AG10803 (cell line): ENCODE results near the gene ZNF48.
A peak's percentile ranks its signal among the peaks of the same experiment; 100 is the strongest.
"Not testable (repeated sequence)": the region's sequence is repeated elsewhere in the genome, so short reads cannot be mapped to it uniquely, and the experiment has no call there.

Experiments used
- DNase-seq: peaks from one replicate; pipeline ENCODE4 v3.0.0; 2010; ENCODE audit warnings: low read depth
- H3K4me3 ChIP-seq: 2 replicates; pipeline ENCODE4 v1.5.1; 2011; ENCODE audit warnings: mild to moderate bottlenecking, low read length, control low read depth
- TF ChIP-seq, protein P1 (sequence below): conservative IDR thresholded peaks from 2 replicates; pipeline ENCODE4 v1.5.1; 2011; ENCODE audit warnings: mild to moderate bottlenecking, low read length, control low read depth, inconsistent platforms

ZNF48 gene

DNA sequence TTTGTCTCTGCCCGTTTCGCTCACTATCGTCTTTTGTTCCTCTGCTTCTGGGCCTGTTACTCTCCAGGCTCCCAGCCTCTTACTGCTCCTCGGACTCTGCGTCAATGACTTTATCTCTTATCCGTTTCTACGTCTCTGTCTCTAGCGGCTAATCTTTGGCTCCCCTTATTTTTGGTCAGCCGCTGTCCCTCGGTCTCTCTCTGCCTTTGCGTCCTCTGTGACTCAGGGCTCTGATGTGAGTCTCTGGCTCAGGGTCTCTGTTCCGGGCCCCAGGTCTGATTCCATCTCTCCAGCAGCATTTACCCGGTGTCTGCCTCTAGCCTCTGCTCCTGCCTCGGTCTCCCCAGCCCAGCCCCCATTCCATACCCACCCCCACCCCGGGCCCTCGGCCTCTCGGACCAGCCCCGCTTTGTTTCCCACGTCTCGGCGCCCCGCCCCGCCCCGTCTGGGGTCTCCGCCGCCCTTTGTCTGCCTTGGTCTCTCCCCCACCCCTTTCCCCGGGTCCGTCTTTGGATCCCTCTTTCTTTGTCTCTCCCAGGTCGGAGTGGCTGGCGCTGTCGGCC lies 547 bp upstream of the ZNF48 start:
- no peak for DNase-seq
- H3K4me3 ChIP-seq, result peak overlapping the region; percentile 82
- TF ChIP-seq, protein P1, sequence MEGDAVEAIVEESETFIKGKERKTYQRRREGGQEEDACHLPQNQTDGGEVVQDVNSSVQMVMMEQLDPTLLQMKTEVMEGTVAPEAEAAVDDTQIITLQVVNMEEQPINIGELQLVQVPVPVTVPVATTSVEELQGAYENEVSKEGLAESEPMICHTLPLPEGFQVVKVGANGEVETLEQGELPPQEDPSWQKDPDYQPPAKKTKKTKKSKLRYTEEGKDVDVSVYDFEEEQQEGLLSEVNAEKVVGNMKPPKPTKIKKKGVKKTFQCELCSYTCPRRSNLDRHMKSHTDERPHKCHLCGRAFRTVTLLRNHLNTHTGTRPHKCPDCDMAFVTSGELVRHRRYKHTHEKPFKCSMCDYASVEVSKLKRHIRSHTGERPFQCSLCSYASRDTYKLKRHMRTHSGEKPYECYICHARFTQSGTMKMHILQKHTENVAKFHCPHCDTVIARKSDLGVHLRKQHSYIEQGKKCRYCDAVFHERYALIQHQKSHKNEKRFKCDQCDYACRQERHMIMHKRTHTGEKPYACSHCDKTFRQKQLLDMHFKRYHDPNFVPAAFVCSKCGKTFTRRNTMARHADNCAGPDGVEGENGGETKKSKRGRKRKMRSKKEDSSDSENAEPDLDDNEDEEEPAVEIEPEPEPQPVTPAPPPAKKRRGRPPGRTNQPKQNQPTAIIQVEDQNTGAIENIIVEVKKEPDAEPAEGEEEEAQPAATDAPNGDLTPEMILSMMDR, result no peak

DNA sequence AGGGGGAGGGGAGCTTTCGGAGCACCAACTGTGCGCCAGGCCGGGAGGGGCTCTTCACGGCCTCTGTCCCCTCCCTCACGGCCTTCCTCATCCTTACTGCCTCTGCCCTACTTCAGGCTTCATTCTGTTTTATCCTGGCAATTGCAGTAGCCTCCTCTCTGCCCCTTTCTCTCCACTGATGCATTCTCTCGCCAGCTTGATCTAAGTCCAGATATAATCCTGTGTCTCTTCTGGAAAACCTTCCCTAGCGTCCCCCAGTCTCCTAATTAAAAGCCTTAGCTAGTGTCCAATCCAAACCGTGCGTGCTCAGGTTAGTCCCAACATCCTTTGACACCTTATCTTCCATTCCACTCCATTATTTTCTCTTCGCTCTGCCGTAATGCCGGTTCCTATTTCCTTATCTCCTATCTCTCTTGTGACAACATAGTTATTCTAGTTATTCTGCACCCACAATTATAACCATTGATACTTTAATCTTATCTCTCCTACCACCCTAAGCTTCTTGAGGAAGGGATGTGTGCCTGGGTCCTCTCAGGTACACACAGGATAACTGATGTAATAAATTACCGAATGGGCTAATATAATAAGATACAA lies 869 bp downstream of the ZNF48 start:
- TF ChIP-seq, protein P1, result no peak
- no peak for DNase-seq
- peak overlapping the region; percentile 82 for H3K4me3 ChIP-seq

DNA sequence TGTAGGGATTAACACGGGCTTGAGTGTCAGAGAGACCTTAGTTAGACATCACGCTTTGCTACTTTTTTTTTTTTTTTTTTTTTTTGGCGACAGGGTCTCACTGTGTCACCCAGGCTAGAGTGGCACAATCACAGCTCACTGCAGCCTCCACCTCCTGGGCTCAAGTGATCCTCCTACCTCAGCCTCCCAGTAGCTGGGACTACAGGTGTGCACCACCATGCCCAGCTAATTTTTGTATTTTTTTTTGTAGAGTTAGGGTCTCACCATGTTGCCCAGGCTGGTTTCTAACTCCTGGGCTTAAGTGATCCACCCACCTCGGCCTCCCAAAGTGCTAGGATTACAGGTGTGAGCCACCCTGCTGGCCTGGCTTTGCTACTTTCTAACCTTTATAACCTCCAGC lies 1.4 kb downstream of the ZNF48 start:
- not testable (repeated sequence) for H3K4me3 ChIP-seq, DNase-seq

DNA sequence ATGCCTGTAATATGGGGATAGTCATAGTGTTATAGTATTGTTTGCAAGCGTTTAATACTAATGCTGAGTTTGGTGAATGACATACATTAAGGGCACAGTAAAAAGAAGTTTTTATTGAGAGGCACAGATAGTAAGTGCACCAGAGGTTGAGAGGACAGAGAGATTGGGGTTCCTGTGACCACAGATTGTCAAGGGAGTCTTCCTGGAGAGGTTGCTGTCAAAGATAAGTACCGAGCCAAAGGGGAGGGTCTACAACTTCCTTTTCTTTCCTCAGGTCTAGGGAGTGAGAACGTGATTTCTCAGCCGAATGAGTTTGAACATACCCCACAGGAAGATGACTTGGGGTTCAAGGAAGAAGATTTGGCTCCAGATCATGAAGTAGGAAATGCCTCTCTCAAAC lies 1.8 kb downstream of the ZNF48 start:
- TF ChIP-seq, protein P1, result no peak
- no peak for DNase-seq
- H3K4me3 ChIP-seq, result no peak overlapping the region

DNA sequence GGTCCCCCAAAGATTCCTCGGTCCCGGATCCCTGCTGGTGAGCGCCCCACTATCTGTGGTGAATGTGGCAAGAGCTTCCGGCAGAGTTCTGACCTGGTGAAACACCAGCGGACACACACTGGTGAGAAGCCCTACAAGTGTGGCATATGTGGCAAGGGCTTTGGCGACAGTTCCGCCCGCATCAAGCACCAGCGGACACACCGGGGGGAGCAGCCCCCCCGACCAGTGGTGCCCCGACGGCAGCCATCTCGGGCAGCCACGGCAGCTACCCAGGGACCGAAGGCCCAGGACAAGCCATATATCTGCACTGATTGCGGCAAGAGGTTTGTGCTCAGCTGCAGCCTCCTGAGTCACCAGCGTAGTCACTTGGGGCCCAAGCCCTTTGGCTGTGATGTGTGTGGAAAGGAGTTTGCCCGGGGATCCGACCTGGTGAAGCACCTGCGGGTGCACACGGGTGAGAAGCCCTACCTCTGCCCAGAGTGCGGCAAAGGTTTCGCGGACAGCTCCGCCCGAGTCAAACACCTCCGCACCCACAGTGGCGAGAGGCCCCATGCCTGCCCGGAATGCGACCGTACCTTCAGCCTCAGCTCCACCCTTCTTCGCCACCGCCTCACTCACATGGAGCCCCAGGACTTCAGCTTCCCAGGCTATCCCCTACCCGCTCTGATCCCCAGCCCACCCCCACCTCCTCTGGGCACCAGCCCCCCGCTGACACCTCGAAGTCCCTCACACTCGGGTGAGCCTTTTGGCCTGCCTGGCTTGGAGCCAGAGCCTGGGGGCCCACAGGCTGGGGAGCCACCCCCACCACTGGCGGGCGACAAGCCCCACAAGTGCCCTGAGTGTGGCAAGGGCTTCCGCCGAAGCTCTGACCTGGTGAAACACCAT lies 2.8 kb downstream of the ZNF48 start:
- no peak overlapping the region for H3K4me3 ChIP-seq
- no peak for DNase-seq
- TF ChIP-seq, protein P1, result no peak

DNA sequence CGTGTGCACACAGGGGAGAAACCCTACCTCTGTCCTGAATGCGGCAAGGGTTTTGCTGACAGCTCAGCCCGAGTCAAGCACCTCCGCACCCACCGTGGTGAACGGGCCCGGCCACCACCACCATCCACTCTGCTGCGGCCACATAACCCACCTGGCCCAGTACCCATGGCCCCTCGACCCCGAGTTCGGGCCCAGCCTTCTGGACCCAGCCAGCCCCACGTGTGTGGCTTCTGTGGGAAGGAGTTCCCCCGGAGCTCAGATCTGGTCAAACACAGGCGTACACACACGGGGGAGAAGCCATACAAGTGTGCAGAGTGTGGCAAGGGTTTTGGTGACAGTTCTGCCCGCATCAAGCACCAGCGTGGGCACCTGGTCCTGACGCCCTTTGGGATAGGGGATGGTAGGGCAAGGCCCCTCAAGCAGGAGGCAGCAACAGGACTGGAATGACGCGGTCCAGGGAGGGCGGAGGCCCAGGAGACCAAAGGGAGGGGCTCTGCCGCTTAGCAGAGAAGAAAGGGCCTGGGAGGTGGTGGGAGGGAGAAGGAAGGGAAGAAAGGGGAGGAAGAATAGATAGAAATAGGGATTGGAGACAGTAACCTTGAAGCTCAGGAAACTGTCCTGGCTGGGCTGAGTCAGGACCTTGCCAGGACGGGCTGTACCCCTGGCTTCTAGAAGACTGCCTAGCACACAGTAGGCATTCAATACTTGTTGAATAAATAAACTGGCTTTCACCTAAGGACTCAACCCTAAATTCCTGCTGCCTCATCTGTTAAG lies 3.6 kb downstream of the ZNF48 start:
- TF ChIP-seq, protein P1, result no peak
- DNase-seq, result no peak
- no peak overlapping the region for H3K4me3 ChIP-seq

DNA sequence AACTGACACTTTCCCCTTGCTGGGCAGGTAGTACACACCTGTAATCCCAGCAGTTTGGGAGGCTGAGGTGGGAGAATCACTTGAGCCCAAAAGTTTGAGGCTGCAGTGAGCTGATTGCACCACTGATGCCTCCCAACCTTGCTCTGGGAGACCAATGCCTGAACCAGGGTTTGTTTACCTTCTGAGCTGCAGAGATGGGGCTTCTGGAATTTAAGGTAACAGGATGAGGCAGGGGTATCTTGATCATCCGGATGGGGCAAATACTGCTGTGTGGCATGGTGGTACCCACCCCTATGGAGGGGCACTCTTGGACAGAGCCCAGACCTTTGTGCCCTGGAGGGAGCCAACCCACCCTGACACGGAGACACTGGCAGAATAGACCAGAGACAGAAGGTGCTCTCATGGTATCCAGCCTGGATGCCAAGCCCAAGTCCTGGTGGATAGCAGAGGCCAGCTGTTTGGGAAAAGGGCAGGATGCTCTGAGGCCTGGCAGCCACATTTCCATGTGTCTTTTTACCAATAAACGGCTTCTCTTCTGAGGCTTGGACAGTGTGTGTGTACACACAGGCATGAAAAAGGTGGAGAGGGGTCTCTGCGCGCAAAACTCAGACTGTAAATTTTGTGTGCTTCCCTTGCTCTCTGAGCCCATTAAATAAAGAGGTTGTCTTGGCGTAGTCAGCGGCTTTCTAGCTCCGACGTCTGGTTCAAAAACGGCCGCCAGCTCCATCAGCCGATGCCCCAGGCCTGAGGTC lies 4.4 kb downstream of the ZNF48 start:
- DNase-seq, result no peak
- peak overlapping the region; percentile 75 for H3K4me3 ChIP-seq
- TF ChIP-seq, protein P1, result no peak
